RWPE1 (cell line): ENCODE measurements around the gene RFPL2.
"Not testable (repeated sequence)": the region's sequence is repeated elsewhere in the genome, so short reads cannot be mapped to it uniquely, and the experiment has no call there.

Source experiments
- CTCF ChIA-PET: fragments of 350-600 bp; sonication (Branson Sonifier 250); formaldehyde crosslinking; extraction: SDS; loops from one replicate; lab custom pipeline; 2021; lab: Yijun Ruan, JAX
- POLR2A ChIA-PET: fragments of 400-600 bp; formaldehyde crosslinking; extraction: SDS; loops from one replicate; lab custom pipeline; 2020; ENCODE audit warnings: antibody characterized with exemption; ENCODE audit not compliant: low non-redundant PET; lab: Yijun Ruan, JAX
- DNase-seq: peaks from one replicate; pipeline ENCODE4 v3.0.0; 2012; ENCODE audit warnings: low spot score
- H3K27ac ChIP-seq: fragments of 450-650 bp; 2 replicates; pipeline ENCODE4 v1.5.1; 2017
- CTCF ChIP-seq: fragments of 450-650 bp; conservative IDR thresholded peaks from 2 replicates; pipeline ENCODE4 v1.5.1; 2017; ENCODE audit warnings: low read depth, mild to moderate bottlenecking

The RFPL2 gene

GRCh38 chr22:32144496-32145274 is 60.2 kb downstream of the RFPL2 start:
- DNase-seq = no peak
- ChIA-PET POLR2A (no interaction called here), CTCF (interaction anchor here (0.7 kb wide), 1 partner anchor 14 kb away, joined by 3 read pairs; no protein-coding TSS in a partner anchor)
- H3K27ac ChIP-seq = no peak overlapping the region
- no peak for TF ChIP-seq CTCF

GRCh38 chr22:32142600-32142999 is 62.3 kb downstream of the RFPL2 start:
- no peak for DNase-seq
- POLR2A ChIA-PET = no interaction called here
- CTCF ChIA-PET = no interaction called here
- H3K27ac ChIP-seq = no peak overlapping the region
- TF ChIP-seq CTCF = no peak

- H3K27ac ChIP-seq, CTCF ChIA-PET, DNase-seq, POLR2A ChIA-PET: not testable (repeated sequence)
Observed at GRCh38 chr22:32140688-32141087, 64.2 kb downstream of the RFPL2 start.
